IMR-90 (cell line): ENCODE measurements around the gene FJX1.

ENCODE experiments used
- CEBPB ChIP-seq: IDR thresholded peaks from 2 replicates; pipeline ENCODE4 v1.6.1; 2012; ENCODE audit warnings: low read depth, low read length, improper control_type of control experiment
- CTCF ChIP-seq: conservative IDR thresholded peaks from 2 replicates; pipeline ENCODE4 v1.5.1; 2012; ENCODE audit warnings: mild to moderate bottlenecking, low read depth, low read length, improper control_type of control experiment
- ELK1 ChIP-seq: fragments of 150-350 bp; IDR thresholded peaks from 2 replicates; pipeline ENCODE4 v1.6.1; 2016; ENCODE audit warnings: low read depth, mild to moderate bottlenecking, low read length, moderate library complexity, borderline replicate concordance
- MAFK ChIP-seq: IDR thresholded peaks from 2 replicates; pipeline ENCODE4 v1.6.1; 2012; ENCODE audit warnings: low read depth, low read length, improper control_type of control experiment
- MAZ ChIP-seq: IDR thresholded peaks from 2 replicates; pipeline ENCODE4 v1.6.1; 2012; ENCODE audit warnings: low read depth, mild to moderate bottlenecking, low read length, improper control_type of control experiment, moderate library complexity, borderline replicate concordance
- MXI1 ChIP-seq: IDR thresholded peaks from 2 replicates; pipeline ENCODE4 v1.6.1; 2012; ENCODE audit warnings: low read depth, mild to moderate bottlenecking, low read length, moderate library complexity, borderline replicate concordance
- NFE2L2 ChIP-seq: fragments of 150-350 bp; IDR thresholded peaks from 2 replicates; pipeline ENCODE4 v1.6.1; 2016; ENCODE audit warnings: low read depth, mild to moderate bottlenecking, low read length
- POLR2A ChIP-seq: IDR thresholded peaks from 2 replicates; pipeline ENCODE4 v1.6.1; 2012; ENCODE audit warnings: mild to moderate bottlenecking, low read depth, low read length
- RAD21 ChIP-seq: IDR thresholded peaks from 2 replicates; pipeline ENCODE4 v1.6.1; 2012; ENCODE audit warnings: low read length, improper control_type of control experiment
- RCOR1 ChIP-seq: IDR thresholded peaks from 2 replicates; pipeline ENCODE4 v1.6.1; 2012; ENCODE audit warnings: mild to moderate bottlenecking, low read length, improper control_type of control experiment; ENCODE audit not compliant: insufficient replicate concordance
- RFX5 ChIP-seq: IDR thresholded peaks from 2 replicates; pipeline ENCODE4 v1.8.0; 2012; ENCODE audit warnings: low read depth, mild to moderate bottlenecking, low read length, moderate library complexity
- SMC3 ChIP-seq: fragments of 150-350 bp; IDR thresholded peaks from 2 replicates; pipeline ENCODE4 v1.6.1; 2016; ENCODE audit warnings: low read depth, mild to moderate bottlenecking, antibody characterized with exemption, low read length, moderate library complexity
- USF2 ChIP-seq: fragments of 150-350 bp; IDR thresholded peaks from 2 replicates; pipeline ENCODE4 v1.6.1; 2017; ENCODE audit warnings: mild to moderate bottlenecking, antibody characterized with exemption, low read length, low read depth

- no peak for TF ChIP-seq CTCF
- no peak for TF ChIP-seq RAD21
- no peak for TF ChIP-seq CEBPB
- TF ChIP-seq POLR2A: no peak
- no peak for TF ChIP-seq USF2
- TF ChIP-seq NFE2L2: no peak
- TF ChIP-seq MAZ: no peak
- no peak for TF ChIP-seq MAFK
- no peak for TF ChIP-seq RCOR1
- TF ChIP-seq ELK1: no peak
- no peak for TF ChIP-seq SMC3
- no peak for TF ChIP-seq RFX5
- no peak for TF ChIP-seq MXI1
Observed at GRCh38 chr11:35602979-35603378, 15.3 kb upstream of the FJX1 start.
